Activated CD8-positive, alpha-beta T cell treated with anti-CD3 and anti-CD28 coated beads, Interleukin-2, amount 10 ng/mL, durations not matched to agents 7 days and 5 days (primary cell): ENCODE measurements around the gene CACFD1. TPM values are rescaled to one million over a fixed set of nuclear protein-coding genes. Genes with fewer than 3 reads are reported as not detected.
A peak's percentile ranks its signal among the peaks of the same experiment; 100 is the strongest.

Experiments
- ATAC-seq: fragments of 150-1000 bp; cut with Tn5 transposase; one replicate; pipeline ENCODE4 v1.10.0; 2021; ENCODE audit warnings: moderate library complexity
- CTCF ChIA-PET: fragments of 350-600 bp; sonication (Branson Sonifier 250); formaldehyde crosslinking; loops from one replicate; lab custom pipeline; 2021; ENCODE audit warnings: antibody characterized with exemption; lab: Charles Lee
- POLR2A ChIA-PET: fragments of 350-600 bp; sonication (Branson Sonifier 250); formaldehyde crosslinking; loops from one replicate; lab custom pipeline; 2021; ENCODE audit warnings: antibody characterized with exemption; lab: Charles Lee
- DNase-seq: peaks from one replicate; pipeline ENCODE4 v3.0.0-alpha.2; 2020
- H3K27ac Mint-ChIP-seq: one replicate; pipeline ENCODE4 v1.8.0; 2021; ENCODE audit warnings: mild to moderate bottlenecking, mixed read lengths
- H3K27me3 Mint-ChIP-seq: one replicate; pipeline ENCODE4 v1.8.0; 2021; ENCODE audit warnings: low read depth, mixed read lengths
- H3K36me3 Mint-ChIP-seq: one replicate; pipeline ENCODE4 v1.8.0; 2021; ENCODE audit warnings: low read depth, mixed read lengths
- H3K4me1 Mint-ChIP-seq: one replicate; pipeline ENCODE4 v1.8.0; 2021; ENCODE audit warnings: low read depth, mixed read lengths
- H3K4me3 Mint-ChIP-seq: one replicate; pipeline ENCODE4 v1.8.0; 2021; ENCODE audit warnings: mild to moderate bottlenecking, mixed read lengths
- H3K9me3 Mint-ChIP-seq: one replicate; pipeline ENCODE4 v1.8.0; 2022; ENCODE audit warnings: mixed read lengths; ENCODE audit not compliant: insufficient read depth
- total RNA-seq, 2 experiments: library from RNA; stranded (reverse); gene quantifications; one replicate each; pipeline ENCODE4 v1.2.3, GENCODE V29; 2021

CACFD1 gene
- total RNA-seq, result 1 to 10 TPM; 1.3 to 2.4 TPM

DNA sequence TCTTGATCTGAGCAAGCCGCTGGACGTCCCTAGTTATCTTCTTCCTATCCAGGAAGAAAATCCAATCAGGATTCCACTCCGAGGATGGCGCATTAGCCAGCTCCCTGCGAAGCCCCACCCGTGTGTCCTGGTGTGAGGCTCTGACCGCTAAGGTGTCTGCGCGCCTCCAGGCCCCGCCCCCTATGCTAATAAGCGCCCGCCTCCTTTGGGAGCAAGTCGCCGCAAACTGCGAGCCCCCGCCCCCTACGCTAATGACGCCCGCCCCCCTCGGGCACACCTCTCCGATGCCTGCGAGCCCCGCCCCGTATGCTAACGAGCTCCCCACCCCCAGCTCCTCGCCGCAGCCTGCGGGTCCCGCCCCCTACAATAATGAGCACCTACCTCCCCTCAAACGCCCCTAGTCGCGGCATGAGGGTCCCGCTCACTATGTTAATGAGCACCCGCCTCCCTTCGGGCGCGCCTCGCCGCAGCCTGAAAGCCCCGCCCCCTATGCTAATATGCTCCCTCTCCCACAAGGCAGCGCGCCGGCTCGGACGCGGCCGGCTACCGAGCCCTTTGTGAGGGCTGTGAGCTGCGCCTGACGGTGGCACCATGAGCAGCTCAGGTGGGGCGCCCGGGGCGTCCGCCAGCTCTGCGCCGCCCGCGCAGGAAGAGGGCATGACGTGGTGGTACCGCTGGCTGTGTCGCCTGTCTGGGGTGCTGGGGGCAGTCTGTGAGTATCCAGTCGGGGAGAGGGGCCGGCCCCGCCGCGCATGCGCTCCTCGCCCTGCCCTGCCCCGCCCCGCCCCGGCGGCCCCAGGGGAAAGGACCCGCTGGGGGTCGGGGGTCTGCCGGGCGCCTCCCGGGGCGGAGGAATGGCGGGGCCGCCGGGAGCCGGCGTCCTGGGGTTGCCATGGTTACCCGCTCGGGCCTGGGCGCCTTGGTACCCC is at the start of gene CACFD1:
Gene CACFD1, plus strand, starts transcription at position 503 of the 929 bp plus-strand sequence. Its CDS starts 89 bp downstream, at position 592.
- Mint-ChIP-seq H3K4me3 (peak within 1 kb of the TSS; percentile 86), H3K4me1 (peaks cover 14% of the 10 kb centered on the region), H3K27ac (peak within 1 kb of the TSS; percentile 83), H3K36me3 (no peaks in the 10 kb centered on the region), H3K9me3 (no peaks in the 10 kb centered on the region), H3K27me3 (peaks cover 12% of the 10 kb centered on the region)
- peak; percentile 94 for DNase-seq
- peak; percentile 90 for ATAC-seq
- POLR2A ChIA-PET, result interaction anchor here (0.6 to 1.4 kb wide), 4 partner anchors 15 to 83 kb away, joined by 3 to 5 read pairs (median 4); partner anchors contain the start of gene SLC2A6
- CTCF ChIA-PET, result interaction anchor here (0.9 to 1.0 kb wide), 2 partner anchors 19 to 49 kb away, joined by 3 to 4 read pairs; partner anchors contain the start of gene SLC2A6

DNA sequence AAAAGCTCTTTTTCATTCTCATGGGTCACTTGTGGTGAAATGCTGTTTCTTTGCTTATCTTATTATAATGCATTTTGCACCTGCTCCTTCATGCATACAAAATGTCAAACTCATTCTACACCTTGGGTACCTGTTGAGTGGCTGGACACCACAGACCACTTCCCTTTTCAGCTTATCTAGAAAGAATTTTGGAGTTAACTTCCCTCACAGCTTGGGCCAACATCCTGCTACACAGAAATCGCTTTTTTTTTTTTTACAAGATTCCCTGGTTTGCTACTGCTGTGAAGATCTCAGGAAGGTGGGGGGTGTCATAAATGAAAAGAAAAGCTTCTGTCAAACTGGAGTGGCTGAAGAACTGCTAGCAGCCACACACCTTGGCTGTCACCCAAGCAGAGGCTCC is 44.6 kb upstream of the CACFD1 start:
- Mint-ChIP-seq H3K9me3 (no peaks in the 10 kb centered on the region), H3K4me1 (peaks cover 51% of the 10 kb centered on the region), H3K27ac (peak overlapping the region; percentile 47), H3K36me3 (peaks cover 49% of the 10 kb centered on the region), H3K27me3 (no peaks in the 10 kb centered on the region), H3K4me3 (peak overlapping the region; percentile 22)
- ChIA-PET CTCF (interaction anchor here (2.3 kb wide), 1 partner anchor 9 kb away, joined by 9 read pairs; no protein-coding TSS in a partner anchor), POLR2A (interaction anchor here (1.0 to 1.5 kb wide), 2 partner anchors 44 to 58 kb away, joined by 4 to 6 read pairs; no protein-coding TSS in a partner anchor)
- ATAC-seq (no peak), DNase-seq (no peak)

DNA sequence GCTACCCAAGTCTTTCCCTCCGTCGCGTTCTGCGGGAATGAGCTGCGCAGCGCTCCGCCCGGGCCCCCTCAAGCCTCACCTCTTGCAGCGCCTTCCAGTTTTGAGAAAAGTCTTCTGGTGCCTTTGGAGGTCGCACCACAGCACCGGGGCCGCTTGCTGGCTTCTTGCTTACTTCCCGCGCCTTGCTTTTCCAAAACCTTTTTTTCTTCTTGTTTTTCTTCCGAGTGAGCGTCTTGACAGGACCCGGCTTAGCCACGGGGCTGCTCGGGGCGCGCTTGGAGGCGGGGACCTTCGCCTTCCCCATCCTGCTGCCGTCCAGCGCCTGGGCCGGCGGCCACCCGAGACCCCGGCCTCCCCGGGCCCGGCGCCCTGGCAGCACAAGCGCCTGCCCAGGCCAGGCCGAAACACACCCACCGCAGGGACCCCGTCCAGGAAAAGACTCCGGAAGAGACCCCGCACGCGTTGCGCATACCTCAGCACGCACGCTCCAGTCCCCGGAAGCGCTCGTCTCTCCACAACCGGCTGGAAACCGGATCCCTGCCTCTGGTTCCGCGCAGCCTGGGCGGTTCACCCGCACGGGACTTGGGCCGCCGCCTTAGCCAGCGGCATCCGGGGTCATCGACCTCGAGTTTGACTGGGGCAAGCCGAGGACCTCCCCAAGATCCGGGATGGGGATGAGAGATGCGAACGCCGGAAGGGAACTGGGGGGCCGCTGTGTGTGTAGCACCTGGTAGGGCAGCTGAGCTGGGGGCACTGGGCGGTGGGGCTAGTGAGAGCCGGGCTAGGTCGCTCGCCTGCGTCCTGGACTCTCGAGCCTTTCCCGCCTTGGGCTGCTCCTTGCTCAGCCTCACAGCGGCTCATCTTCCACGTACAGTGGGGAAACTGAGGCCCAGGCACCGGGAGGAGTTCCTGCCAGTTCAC is 42.0 kb upstream of the CACFD1 start, which contains the start of gene REXO4:
Gene REXO4, minus strand, starts transcription at position 470 of the 921 bp plus-strand sequence. Its CDS starts 166 bp downstream, at position 304.
- H3K9me3 Mint-ChIP-seq, result no peaks in the 10 kb centered on the region
- no peaks in the 10 kb centered on the region for H3K27me3 Mint-ChIP-seq
- ChIA-PET CTCF (interaction anchor here (0.8 to 2.4 kb wide), 8 partner anchors 17 to 232 kb away, joined by 3 to 10 read pairs (median 3); partner anchors contain the start of gene SLC2A6), POLR2A (interaction anchor here (0.5 to 2.2 kb wide), 5 partner anchors 17 to 386 kb away, joined by 3 to 5 read pairs (median 4); no protein-coding TSS in a partner anchor)
- peak within 1 kb of the TSS; percentile 95 for H3K27ac Mint-ChIP-seq
- peak within 1 kb of the TSS; percentile 93 for H3K4me3 Mint-ChIP-seq
- peak; percentile 92 for ATAC-seq
- H3K36me3 Mint-ChIP-seq, result peaks cover 33% of the 10 kb centered on the region
- peak; percentile 92 for DNase-seq
- peaks cover 64% of the 10 kb centered on the region for H3K4me1 Mint-ChIP-seq

DNA sequence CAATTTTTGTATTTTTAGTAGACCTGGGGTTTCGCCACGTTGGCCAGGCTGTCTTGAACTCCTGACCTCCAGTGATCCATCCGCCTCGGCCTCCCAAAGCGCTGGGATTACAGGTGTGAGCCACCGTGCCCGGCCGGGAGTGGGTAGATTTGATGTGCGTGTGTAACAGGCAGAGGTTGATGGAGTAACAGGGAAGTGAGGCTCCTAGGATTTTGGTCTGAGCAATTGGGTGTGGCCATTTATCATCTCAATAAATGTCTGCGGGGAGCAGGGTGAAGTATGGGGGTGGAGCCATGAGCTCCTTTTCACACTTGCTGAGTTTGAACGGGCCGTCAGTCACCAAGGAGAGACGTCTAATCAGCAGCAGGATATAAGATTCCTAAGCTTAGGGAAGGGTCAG is 40.8 kb upstream of the CACFD1 start:
- H3K4me1 Mint-ChIP-seq, result peaks cover 61% of the 10 kb centered on the region
- CTCF ChIA-PET, result interaction anchor here (0.8 to 2.4 kb wide), 3 partner anchors 48 to 233 kb away, joined by 3 to 7 read pairs (median 3); no protein-coding TSS in a partner anchor
- H3K27me3 Mint-ChIP-seq, result no peaks in the 10 kb centered on the region
- ATAC-seq (no peak), DNase-seq (no peak)
- POLR2A ChIA-PET, result interaction anchor here (2.2 kb wide), 1 partner anchor 64 kb away, joined by 4 read pairs; no protein-coding TSS in a partner anchor
- H3K9me3 Mint-ChIP-seq, result no peaks in the 10 kb centered on the region
- peaks cover 24% of the 10 kb centered on the region for H3K36me3 Mint-ChIP-seq
- peak overlapping the region; percentile 93 for H3K4me3 Mint-ChIP-seq
- H3K27ac Mint-ChIP-seq, result peak overlapping the region; percentile 95

DNA sequence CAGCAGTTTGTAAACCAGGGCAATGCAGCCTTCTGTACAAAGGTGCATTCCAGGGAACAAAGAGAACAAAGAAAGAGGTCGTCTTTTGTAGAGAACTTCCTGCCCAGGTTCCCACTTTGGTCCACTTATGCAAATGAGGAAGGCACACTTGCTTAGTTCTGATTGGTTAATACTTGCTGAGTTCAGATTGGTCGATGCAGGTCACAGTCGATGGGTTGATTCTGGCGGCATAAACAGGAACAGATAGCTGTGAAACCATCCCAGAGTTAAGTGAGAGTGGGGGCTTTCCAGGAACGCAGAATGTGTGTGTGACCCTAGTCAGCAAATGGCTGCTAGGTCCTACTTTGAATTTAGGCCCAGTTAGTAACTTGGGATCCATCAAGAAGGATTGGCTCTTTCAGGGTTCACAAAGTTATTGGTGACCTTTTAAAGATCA is 39.4 kb upstream of the CACFD1 start:
- Mint-ChIP-seq H3K27me3 (no peaks in the 10 kb centered on the region), H3K9me3 (no peaks in the 10 kb centered on the region), H3K4me1 (peaks cover 48% of the 10 kb centered on the region), H3K36me3 (peaks cover 12% of the 10 kb centered on the region), H3K4me3 (no peak overlapping the region), H3K27ac (peak overlapping the region; percentile 20)
- CTCF ChIA-PET, result interaction anchor here (1.1 to 1.6 kb wide), 3 partner anchors 50 to 90 kb away, joined by 3 to 5 read pairs (median 4); no protein-coding TSS in a partner anchor
- ATAC-seq, result no peak
- no peak for DNase-seq
- POLR2A ChIA-PET, result no interaction called here

DNA sequence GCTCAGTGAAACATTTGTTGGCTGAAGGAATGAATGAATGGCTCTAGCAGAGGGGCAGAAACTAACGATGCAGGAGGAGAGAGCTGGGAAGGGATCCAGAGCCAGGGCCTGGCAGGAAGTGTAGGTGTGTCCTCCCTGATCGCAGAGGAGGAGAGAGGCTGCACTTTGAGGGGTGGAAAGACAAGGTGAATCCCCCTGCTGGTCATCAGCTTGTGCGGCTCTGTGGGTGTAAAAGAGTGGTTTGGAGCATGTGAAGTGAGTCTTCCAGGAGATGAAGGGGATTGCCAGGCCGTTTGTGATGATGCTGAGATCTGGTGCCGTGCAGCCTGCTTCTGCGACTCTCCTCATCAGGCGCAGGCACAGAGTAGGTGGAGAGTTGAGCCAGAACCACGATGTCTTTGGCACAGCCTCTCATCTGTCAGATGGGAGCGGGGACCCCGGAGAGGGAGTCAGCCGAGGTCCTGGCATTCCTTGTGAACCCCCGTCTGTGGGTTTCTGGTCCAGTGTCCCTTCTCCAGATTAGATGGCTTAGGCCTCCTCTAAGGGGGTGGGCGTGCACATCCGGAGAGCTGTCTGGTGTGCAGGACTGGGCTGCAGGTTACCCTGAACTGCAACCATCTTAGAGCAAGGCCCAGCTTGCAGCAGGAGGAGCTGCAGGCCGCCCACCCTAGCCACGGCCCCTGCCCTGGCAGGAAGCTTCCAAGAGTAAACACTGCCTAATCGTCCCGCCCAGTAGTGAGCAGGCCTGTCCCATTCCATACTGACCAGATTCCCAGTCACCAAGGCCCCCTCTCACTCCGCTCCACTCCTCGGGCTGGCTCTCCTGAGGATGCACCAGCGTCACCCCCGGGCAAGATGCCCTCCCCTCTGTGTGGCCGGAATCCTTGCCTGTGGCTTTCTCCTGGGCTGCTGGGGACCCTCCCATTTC is 37.9 kb upstream of the CACFD1 start, which contains the start of gene ADAMTS13:
Gene ADAMTS13, plus strand, starts transcription at position 753 of the 928 bp plus-strand sequence. Its CDS starts 77 bp downstream, at position 830.
- Mint-ChIP-seq H3K27me3 (peaks cover 2% of the 10 kb centered on the region), H3K27ac (no peak within 1 kb of the TSS), H3K4me3 (no peak within 1 kb of the TSS), H3K36me3 (peaks cover 2% of the 10 kb centered on the region), H3K9me3 (no peaks in the 10 kb centered on the region), H3K4me1 (peaks cover 34% of the 10 kb centered on the region)
- ATAC-seq (no peak), DNase-seq (peak; percentile 43)
- CTCF ChIA-PET, result interaction anchor here (0.6 to 1.6 kb wide), 3 partner anchors 51 to 302 kb away, joined by 3 to 5 read pairs (median 4); no protein-coding TSS in a partner anchor
- POLR2A ChIA-PET, result interaction anchor here (0.8 kb wide), 1 partner anchor 74 kb away, joined by 3 read pairs; the partner anchor contains the start of genes MED22 and RPL7A

DNA sequence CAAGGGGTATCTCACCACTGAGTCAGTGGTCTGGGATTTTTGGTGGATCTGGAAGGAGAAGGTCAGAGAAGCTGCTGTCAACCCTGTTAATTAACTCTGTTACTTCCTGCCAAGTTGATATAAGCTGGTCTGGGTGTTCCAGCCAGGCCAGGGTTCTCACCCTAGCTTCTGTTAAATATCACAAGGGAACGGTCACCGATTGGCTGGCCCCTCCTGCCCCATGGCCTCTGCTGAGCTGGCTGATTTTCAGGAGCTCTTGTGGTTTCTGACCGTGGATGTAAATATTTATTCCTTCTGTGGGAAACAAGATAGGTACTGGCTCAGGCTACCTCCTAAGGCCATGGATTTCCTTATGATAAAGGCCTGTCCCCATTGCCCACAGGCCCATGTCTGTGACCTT is 36.6 kb upstream of the CACFD1 start:
- DNase-seq (no peak), ATAC-seq (no peak)
- no peak overlapping the region for H3K4me3 Mint-ChIP-seq
- peaks cover 14% of the 10 kb centered on the region for H3K27me3 Mint-ChIP-seq
- peaks cover 28% of the 10 kb centered on the region for H3K4me1 Mint-ChIP-seq
- no peaks in the 10 kb centered on the region for H3K9me3 Mint-ChIP-seq
- H3K36me3 Mint-ChIP-seq, result peaks cover 2% of the 10 kb centered on the region
- ChIA-PET POLR2A (no interaction called here), CTCF (no interaction called here)
- H3K27ac Mint-ChIP-seq, result no peak overlapping the region

DNA sequence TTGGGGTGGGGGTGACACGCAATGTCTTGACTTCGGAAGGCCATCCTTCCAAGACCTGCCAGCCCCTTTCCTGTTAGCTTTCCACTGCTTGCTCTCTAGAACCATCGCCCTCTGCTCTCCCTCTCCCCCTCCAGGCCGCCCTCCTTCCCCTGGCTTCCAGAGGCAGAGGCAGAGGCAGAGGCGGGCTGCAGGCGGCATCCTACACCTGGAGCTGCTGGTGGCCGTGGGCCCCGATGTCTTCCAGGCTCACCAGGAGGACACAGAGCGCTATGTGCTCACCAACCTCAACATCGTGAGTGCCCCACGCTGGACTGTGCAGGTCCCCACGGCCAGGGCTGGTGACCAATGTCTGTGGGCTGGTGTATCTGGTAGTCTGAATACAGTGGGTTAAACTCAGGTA is 35.6 kb upstream of the CACFD1 start:
- no peak overlapping the region for H3K27ac Mint-ChIP-seq
- no peak for DNase-seq
- H3K9me3 Mint-ChIP-seq, result no peaks in the 10 kb centered on the region
- ChIA-PET POLR2A (no interaction called here), CTCF (no interaction called here)
- peaks cover 19% of the 10 kb centered on the region for H3K4me1 Mint-ChIP-seq
- H3K27me3 Mint-ChIP-seq, result peaks cover 14% of the 10 kb centered on the region
- H3K36me3 Mint-ChIP-seq, result no peaks in the 10 kb centered on the region
- no peak overlapping the region for H3K4me3 Mint-ChIP-seq
- no peak for ATAC-seq

DNA sequence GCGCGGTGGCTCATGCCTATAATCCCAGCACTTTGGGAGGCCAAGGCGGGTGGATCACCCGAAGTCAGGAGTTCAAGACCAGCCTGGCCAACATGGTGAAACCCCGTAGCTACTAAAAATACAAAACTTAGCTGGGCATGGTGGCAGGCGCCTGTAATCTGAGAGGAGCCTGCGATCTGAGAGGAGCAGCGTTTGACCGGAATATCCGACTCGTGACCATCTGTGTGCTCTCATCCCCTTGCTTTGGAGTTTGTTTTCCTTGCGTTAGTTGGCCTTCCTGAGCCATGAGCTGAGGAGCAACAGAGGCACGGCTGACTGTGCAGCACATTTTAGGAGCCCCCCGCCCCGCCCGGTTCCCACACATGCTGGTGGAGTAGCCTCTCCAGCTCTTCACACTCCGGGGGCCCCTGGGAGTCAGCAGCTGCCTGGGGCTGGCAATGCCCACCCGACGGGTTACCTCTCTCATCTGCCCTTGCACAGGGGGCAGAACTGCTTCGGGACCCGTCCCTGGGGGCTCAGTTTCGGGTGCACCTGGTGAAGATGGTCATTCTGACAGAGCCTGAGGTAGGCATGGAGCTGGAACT is 34.6 kb upstream of the CACFD1 start:
- Mint-ChIP-seq H3K4me1 (peaks cover 20% of the 10 kb centered on the region), H3K27me3 (peaks cover 14% of the 10 kb centered on the region), H3K4me3 (no peak overlapping the region), H3K36me3 (no peaks in the 10 kb centered on the region), H3K9me3 (no peaks in the 10 kb centered on the region), H3K27ac (no peak overlapping the region)
- ChIA-PET CTCF (no interaction called here), POLR2A (no interaction called here)
- DNase-seq (no peak), ATAC-seq (no peak)

DNA sequence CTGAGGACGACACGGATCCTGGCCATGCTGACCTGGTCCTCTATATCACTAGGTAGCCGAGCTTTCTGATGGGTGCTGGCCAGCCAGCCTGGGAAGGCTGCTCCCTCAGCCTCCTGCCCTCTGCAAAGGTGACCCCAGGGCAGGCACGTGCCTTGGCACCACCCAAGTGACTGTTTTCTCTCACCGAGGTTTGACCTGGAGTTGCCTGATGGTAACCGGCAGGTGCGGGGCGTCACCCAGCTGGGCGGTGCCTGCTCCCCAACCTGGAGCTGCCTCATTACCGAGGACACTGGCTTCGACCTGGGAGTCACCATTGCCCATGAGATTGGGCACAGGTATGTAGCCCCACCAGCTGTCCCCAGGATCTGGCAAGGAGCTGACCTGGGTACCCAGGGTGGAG is 33.8 kb upstream of the CACFD1 start:
- no peak for DNase-seq
- ATAC-seq, result no peak
- Mint-ChIP-seq H3K27ac (no peak overlapping the region), H3K4me3 (no peak overlapping the region), H3K9me3 (no peaks in the 10 kb centered on the region), H3K36me3 (no peaks in the 10 kb centered on the region), H3K27me3 (peaks cover 17% of the 10 kb centered on the region), H3K4me1 (peaks cover 16% of the 10 kb centered on the region)
- CTCF ChIA-PET, result no interaction called here
- POLR2A ChIA-PET, result interaction anchor here (0.6 kb wide), 1 partner anchor 13 kb away, joined by 4 read pairs; no protein-coding TSS in a partner anchor
